HG03045 (cell line): ENCODE measurements around the gene UBE2L6.

ENCODE experiments used
- ATAC-seq: cut with Tn5 transposase; IDR thresholded peaks from one replicate; pipeline ENCODE4 v1.9.1; 2021; ENCODE audit warnings: mild to moderate bottlenecking, moderate library complexity; ENCODE audit not compliant: unreplicated experiment

The UBE2L6 gene

DNA sequence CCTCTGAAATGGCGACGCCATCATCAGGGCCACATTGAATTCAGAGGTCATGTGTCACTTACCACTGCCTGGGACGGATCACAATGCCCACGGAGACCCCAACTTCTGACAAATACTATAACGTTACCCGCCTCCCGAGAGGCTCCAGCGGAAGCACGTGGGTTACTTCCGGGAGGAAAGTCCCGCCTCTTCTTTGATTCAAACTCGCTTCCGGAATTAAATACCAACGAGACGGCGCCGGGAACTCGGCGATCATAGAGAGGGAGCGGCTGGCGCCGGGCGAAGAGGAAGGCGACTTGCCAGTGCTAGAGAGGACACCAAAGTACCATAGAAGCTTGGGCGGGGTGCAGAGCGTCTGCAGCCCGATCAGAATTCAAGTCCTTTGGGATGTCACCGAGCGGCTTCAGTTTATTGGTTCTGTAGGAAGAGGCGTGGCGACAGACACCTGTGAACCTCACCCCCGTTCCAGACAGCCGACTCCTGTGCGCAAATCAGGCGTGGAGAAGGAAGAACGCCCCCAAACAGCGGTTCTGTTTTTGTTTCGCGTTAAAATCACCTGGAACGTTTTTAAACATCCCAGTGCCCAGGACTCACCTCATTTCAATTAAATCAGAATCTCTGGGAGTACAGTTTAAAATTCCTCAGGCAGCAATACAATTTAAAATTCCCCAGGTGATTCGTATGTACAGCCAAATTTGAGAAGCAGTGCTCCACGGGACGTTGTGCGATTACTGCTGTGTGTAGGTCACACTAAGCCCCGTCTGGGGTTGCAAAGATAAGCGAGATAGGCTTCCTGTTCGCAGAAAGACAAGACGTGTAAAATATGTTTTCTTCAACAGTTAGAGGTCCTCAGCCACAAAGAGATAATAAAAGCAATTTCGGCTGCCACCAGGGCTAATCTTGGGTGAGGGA, 36.6 kb downstream of the UBE2L6 start, which contains the start of gene TIMM10:
TSS of gene TIMM10 (minus strand) at position 159 of the 912 bp plus-strand sequence. CDS start 565 bp downstream, outside the sequence.
- ATAC-seq, result peak; percentile 97

DNA sequence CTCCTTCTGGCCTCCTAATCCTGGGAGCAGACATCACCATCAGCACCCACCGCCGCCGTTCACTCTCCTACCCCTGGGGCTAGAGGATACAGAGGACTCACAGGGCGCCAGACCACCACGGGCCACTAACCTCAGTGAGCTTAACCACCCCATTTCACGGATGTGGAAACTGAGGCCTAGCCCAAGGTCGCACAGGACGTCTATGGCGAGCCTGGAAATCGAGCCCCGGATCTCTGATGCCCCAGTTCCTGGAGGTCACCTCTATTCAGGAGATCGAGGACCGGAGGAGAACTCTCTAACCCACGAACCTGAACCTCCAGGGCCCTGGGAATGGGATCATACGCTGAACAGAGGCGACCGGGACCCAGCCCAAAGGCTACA, 37.3 kb downstream of the UBE2L6 start:
- no peak for ATAC-seq

DNA sequence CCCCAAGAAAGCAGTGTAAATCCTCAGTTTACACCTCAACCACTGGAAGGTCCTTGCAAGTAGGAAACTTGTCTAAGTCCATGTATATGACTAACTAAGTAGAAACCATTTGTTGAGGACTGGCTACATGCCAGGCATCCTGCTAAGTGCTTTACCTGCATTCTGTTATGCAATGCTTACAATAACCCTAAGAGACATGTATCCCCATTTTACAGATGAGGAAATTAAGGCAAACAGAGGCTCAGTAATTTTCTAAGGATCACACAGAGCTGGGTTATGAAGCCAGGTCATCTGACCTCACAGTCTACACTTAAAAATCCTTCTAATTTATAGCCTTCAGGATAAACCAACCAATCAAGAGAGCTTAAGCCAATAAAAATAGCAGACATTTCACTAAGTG, 38.5 kb downstream of the UBE2L6 start:
- no peak for ATAC-seq

DNA sequence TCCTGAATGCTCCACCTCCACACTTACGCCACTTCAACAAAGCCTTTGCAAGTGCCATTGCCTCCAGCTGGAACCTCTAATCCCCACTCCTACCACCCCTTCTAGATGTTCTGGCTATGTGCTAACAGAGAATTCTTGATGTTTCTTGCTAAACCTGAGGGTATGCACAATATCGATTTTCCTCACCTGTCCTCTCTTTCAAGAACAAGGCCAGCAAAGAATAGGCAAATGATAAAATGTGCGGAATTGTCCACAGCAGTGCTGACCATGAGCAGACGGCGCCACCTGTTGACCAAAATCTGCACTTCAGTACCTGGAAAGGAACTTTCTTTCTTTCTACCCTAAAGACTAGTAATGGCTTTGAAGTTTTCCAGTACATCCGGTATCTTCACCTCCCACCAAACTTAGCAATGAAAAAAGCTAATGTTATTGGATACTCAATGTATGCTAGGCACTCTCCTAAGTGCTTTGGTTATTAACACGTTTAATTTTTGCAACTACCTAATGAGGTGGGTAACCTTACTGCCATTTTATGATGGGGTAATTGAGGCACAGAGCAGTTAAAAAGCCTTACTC, 40.3 kb downstream of the UBE2L6 start:
- no peak for ATAC-seq

DNA sequence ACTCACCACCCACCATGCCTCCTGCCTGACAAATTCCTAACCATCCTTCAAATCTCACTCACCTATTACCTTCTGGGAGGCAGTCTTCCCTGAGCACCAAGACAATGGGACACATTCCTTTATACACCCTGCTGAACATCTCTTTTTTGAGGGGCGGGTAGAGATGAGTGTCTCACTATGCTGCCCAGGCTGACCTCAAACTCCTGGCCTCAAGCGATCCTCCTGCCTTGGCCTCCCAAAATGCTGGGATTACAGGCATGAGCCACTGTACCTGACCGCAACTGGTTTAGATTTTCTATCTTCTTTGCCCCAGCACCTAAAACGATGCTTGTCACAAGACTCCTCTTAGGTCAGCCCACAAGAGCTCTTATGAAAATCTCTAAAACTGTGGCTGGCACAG, 44.1 kb downstream of the UBE2L6 start:
- no peak for ATAC-seq

DNA sequence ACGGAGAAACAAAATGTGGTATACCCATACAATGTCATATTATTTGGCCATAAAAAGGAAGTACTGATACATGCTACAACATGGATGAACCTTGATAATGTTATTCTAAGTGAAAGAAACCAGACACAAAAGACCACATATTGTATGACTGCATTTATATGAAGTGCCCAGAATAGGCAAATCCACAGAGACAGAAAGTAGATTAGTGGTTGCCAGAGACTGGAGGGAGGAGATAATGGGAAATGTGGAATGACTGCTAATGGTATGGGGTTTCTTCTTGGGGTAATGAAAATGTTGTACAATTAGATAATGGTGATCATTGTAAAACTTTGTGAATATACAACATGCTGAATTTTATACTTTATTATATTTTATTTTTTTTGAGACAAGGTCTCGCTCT, 46.4 kb downstream of the UBE2L6 start:
- no peak for ATAC-seq

DNA sequence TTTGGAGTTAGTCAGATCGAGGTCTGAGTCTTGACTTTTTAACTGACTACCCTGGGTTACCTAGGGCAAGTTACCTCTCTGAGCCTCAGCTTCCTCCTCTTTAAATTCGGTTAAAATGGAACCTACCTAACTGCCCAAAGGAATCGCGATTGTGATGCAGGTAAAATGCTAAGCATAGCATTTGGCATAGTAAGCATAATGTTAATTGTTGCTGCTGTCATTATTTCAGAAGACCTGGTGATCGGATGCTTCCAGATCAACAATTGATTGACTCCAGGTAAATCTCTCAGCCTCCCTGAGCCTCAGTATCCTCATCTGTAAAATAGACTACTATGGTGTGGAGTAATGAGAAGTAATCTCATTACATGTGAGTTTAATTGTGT, 51.4 kb downstream of the UBE2L6 start:
- no peak for ATAC-seq

DNA sequence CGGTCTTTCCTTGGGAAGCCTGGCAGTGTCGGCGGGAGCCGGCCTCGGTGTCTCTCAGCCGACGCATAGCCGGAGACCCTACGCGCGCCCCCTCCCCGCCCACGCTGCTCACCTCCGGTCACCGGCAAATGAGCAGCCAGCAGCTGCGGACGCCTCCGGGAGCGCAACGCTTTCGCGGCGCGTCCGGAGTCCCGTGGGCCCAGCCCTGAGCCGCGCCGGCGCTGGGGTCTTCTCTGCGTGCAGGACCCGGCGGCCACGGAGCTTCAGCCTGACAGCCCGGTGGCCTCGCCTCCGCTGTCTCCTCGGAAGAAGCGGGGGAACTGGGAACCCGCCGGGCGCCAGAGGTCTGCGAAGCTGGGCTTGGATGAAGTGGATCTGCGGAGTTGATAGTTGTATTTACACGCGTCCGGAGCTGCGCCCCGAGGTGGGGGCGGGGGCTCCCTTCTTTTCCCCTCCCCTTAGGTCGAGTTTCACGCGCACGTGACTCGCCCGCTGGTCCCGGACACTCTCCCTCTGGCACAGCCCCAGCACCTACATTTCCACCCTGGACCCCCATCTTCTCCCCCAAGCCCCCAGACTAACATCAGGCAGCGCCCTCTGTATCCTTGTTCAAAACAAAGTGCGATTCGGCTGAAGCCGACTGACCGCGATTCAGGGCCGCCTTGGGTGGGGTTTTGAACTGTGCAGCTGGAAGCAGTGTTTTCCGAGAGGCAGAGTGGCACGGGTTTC, 52.0 kb downstream of the UBE2L6 start, which contains the start of gene SLC43A1:
TSS of gene SLC43A1 (minus strand) at position 371 of the 729 bp plus-strand sequence. CDS start 1,591 bp downstream, outside the sequence.
- ATAC-seq, result peak; percentile 42

DNA sequence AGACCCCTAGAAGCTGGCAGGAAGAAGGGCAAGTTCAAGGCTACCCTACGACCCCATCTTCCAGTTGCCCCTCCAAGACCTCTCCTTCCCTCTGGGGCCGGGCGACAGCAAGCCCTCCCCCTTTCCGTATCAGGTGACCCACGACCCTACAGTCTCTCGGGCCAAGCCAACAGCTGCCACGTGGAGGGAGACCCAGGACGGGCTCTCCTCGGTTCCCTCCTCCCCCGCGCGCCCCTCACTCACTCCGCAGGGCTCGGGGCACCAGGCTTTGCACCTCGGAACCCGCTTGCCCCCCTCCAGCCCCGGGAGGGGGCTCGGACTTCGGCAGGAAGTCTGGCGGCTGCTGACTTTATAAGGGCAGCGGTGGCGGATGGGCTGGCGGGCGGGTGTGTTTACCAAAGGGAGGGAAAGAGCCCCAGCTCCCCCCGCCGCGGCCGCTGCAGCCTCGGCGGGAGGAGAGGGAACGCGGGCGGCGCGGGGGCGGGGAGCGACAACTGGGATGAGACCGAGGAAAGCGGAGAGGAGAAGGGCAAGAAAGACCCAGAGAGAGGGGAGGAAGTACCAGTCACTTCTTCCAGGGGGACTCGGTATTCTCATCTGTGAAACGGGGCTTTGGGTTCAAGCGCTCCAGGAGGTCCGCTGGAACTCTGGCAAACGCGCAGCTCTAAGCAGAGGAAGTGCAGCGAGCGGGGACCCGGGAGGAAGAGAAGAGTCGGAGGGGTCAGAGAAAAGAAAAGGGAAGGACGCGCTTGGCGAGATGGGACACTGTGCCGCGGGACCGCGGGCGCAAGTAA, 52.7 kb downstream of the UBE2L6 start:
- ATAC-seq, result peak; percentile 44

DNA sequence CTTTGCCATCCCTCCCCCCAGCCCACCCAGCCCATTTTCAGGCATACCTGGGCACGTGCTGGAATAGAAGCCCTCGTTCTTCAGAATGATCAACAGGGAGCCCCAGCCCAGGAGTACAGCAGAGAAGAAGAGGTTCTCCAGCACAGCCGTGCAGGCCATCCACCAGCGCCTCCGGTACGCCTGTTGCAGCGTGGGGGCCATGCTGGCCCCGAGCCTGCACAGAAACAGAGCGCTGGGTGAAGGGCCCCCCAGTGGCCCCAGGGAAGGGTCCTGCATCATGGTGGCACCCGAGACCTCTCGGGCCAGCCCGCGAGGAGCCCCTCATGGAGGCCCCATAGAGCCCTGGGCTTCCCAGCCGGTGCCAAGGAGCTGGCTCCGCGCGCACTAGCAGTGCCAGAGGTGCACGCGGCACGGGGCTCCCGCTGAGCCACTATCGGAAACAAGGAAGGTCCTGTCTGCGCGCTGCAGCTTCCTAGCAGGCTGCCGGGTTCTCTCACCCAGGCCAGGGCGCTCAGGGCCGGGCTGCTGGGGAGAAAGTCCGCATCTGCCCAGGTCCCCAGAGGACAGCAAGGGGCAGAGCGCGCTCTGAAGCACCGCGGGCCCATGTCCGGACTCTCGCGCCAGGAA, 53.4 kb downstream of the UBE2L6 start:
- ATAC-seq, result peak; percentile 33

DNA sequence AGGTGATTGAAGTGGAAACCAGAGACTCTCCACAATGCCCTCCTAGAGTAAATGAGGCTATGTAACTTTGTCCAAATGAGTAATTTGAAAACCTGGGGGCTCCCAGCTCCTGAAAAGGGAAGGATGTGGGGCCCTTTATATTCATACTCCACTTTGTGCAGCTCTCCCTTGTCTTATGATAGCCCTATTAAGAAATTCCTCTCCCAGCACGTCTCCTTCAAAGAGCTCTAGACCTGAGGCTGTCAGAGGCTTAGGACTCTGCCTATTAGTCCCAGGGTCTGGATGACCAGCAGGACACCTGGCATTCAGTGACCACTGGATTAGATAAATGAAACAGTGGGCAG, 54.0 kb downstream of the UBE2L6 start:
- ATAC-seq, result no peak

DNA sequence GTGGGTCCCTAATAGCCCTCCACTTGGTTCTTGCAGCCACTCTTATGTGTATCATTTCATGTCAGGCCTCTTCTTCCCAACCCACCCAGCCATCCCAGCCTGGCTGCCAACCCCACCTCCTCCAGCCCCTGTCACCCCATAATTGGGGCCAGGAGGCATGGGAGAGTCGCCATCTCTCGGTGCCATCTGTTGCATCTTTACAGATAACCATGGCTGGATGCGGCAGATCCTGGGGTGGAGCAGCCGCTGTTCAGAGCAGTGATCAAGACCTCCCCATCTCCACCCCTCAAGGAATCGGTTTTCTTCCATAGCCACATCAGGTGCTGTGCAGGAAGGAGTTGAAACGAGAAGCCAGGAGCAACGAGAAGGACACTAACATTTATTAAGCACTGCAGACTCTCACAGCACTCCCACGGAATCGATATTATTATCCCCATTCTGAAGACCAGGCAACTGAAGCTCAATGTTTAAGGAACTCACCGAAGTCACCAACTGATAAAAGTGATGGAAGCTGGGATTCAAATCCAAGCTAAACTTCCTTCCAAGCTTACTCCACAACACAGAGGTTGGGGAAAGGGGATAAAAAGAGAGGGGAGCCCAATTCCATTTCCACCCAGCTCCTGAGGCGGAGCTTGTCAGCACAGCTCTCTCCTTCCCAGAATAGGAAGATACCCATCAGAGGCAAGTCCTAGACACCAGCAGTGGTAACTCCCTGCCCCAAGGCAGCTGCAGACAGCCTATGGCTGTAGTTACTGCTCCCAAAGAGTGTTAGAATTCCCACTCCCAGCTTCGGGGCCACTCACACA, 54.6 kb downstream of the UBE2L6 start:
- ATAC-seq, result no peak

DNA sequence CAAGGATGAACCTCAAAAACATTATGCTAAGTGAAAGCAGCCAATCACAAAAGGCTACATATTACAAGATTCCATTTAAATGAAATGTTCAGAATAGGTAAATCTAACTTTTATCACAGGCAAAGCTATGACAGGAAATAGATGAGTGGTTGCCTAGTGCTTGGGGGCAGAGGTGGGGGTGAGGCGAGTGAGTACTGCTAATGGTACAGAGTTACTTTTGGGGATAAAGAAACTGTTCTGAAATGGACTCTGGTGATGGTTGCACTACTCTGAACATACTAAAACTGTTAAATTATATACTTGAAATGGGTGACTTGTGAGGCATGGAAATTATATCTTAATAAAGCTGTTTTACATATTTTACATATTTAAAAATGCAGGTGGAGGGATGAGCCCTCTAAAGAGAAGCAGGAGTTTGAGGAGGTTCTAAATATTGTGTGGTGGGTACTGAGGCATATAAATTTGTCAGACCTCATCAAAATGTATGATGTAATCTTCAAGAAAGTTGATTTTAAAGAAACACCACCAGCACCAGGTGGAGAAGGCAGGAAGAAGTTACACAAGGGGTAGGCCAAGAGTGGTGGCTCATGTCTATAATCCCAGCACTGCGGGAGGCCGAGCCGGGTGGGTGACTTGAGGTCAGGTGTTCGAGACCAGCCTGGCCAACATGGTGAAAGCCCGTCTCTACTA, 55.6 kb downstream of the UBE2L6 start:
- no peak for ATAC-seq

DNA sequence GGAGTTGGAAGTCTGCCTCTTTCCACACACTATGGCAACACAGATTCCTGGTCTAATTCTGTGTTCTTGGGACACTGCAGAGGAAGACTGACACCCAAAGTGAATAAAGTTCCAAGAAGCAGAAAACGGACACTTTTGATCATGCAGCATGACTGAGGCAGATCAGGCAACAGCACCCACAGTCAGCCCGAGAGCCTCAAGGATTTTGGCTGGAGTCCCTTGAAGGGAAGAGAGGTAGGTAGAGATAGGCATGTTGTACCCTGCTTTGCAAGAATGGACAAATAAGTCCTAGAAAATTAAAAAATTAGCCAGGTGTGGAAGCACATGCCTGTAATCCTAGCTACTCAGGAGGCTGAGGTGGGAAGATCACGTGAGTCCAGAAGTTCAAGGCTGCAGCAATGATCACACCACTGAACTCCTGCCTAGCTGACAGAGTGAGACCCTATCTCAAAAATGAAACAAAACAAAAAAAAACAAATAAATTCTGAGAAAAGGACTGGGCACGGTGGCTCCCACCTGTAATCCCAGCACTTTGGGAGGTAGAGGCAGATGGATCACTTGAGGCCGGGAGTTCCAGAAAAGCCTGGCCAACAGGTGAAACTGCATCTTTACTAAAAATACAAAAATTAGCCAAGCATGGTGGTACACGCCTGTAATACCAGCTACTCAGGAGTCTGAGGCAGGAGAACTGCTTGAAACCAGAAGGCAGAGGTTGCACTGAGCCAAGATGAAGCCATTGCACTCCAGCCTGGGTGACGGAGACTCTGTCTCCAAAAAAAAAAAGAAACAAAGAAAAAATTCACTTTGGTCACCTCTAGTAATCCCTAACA, 58.9 kb downstream of the UBE2L6 start:
- ATAC-seq, result no peak

DNA sequence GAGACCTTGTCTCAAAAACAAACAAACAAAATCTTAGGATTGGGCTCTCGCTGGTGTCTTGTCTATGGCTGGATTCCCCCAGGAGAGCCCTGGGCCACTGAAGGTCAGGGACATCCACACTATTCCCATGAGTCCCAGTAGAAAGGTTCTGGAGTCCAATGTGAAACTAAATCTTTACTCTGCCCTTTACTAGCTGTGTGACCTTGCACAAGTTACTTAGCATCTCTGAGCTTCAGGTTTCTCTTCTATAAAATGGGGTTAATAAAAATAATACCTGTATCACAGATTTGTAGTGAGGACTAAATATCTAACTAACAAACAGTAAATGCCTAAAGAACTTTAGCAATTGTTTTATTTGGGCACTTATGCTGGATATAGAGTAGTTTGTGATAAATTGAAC, 61.0 kb downstream of the UBE2L6 start:
- ATAC-seq, result no peak

DNA sequence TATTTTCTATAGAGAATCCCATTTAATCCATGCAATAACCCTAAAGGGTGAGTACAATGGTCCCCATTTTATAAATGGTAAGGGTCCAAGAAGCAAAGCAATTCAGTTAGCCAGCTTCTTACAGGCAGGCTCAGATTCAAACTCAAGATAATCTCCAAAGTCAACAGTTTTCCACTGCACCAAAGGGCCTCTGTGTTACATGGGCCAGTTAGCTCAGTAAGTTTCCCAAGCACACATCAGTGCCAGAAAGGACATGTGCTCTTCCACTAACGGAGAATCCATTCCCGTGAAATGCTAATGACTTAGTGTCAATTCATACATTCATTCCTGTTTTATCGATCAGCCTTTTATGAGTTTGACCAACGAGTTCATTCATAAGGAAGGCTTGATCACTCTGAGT, 63.0 kb downstream of the UBE2L6 start:
- ATAC-seq, result no peak

DNA sequence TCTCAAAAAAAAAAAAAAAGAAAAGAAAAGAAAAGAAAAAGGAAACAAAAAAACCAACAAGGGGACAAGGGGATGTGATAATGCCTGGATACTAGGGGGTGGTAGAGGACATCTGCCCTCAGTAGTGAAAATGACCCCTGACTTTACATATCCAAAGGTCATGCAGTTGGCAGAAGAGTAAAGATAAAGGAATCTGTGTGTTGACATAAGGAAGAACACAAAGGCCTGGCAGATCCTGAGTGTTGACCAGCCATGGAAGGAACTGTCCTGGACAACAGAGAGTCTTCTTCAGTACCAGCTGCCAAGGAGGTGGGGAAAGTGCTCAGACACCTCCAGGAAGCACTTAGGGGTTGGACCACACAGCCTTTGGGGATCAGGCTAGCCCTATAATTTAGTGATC, 64.6 kb downstream of the UBE2L6 start:
- ATAC-seq, result no peak

DNA sequence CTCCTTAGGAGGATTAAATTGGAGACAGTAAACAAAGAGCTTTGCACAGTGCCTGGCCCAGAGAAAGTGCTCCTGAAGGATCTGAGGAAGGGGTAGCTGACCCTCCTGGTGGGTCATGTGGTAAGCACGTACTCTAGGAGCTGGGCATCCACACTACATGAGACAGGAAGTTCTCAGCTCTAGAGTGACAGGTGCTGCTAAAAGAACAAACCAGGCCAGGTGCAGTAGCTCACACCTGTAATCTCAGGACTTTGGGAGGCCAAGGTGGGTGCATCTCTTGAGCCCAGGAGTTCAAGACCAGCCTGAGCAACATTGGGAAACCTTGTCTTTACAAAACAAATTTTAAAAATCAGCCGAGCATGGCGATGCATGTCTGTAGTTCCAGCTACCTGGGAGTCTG, 65.1 kb downstream of the UBE2L6 start:
- ATAC-seq, result no peak
